Heart left ventricle (tissue), 16 donors: Measurements from ENCODE around the gene KIRREL3. TPM values are rescaled to one million over a fixed set of nuclear protein-coding genes. Genes with fewer than 3 reads are reported as not detected.

Experiments used
- ATAC-seq, 4 donors: fragments of 200-7000 bp; cut with Tn5 transposase; one replicate each; pipeline ENCODE4 v1.9.1; 2020 to 2022; ENCODE audit warnings: moderate library complexity in 4 of 4, mild to moderate bottlenecking in 3 of 4, moderate number of reproducible peaks in 1 of 4
- DNase-seq, 5 donors: peaks; one replicate each; pipeline ENCODE4 v3.0.0-alpha.2; 2020
- H3K27ac ChIP-seq, 12 donors: fragments of 200-600 bp; sonication (generic) in 4 of 12; one replicate each; pipeline versions ENCODE4 v1.5.0 to v1.8.0; 2016 to 2022; ENCODE audit warnings: mild to moderate bottlenecking in 2 of 12
- H3K27me3 ChIP-seq, 9 donors: fragments of 200-600 bp; sonication (generic) in 2 of 9; one replicate each; pipeline versions ENCODE4 v1.5.1 to v1.8.0; 2016 to 2022; ENCODE audit warnings: mild to moderate bottlenecking in 3 of 9
- H3K36me3 ChIP-seq, 9 donors: fragments of 200-600 bp; sonication (generic) in 2 of 9; one replicate each; pipeline versions ENCODE4 v1.5.0 to v1.8.0; 2018 to 2022; ENCODE audit warnings: mild to moderate bottlenecking in 2 of 9
- H3K4me1 ChIP-seq, 12 donors: fragments of 200-600 bp; sonication (generic) in 4 of 12; one replicate each; pipeline versions ENCODE4 v1.5.0 to v1.8.0; 2016 to 2022; ENCODE audit warnings: mild to moderate bottlenecking in 3 of 12
- H3K4me3 ChIP-seq, 12 donors: fragments of 200-600 bp; sonication (generic) in 4 of 12; one replicate each; pipeline versions ENCODE4 v1.5.0 to v1.8.0; 2017 to 2022; ENCODE audit warnings: mild to moderate bottlenecking in 9 of 12, moderate library complexity in 4 of 12
- H3K9me3 ChIP-seq, 12 donors: fragments of 200-600 bp; sonication (generic) in 4 of 12; one replicate each; pipeline versions ENCODE4 v1.5.0 to v1.8.0; 2016 to 2022; ENCODE audit warnings: mild to moderate bottlenecking in 1 of 12
- POLR2A ChIP-seq, 2 donors: fragments of 450-650 bp; IDR thresholded peaks; one replicate each; pipeline ENCODE4 v1.6.1; 2017; ENCODE audit warnings: antibody characterized with exemption in 2 of 2, mild to moderate bottlenecking in 2 of 2, moderate library complexity in 2 of 2
- WGBS, 4 donors: extraction: QIAGEN DNeasy Blood & Tissue Kit in 2 of 4; methylation state at CpG; one replicate each; pipeline versions ENCODE4 v1.1.5 to v1.1.7; 2013 to 2018; 5-methylcytosine and 5-hydroxymethylcytosine counted together
- intact Hi-C, 10 donors: fragments of 100-400 bp; cut with DNase I; formaldehyde crosslinking; loops; one replicate each; pipeline versions ENCODE4 v1.11.1 to v1.14.2; 2022
- polyA plus RNA-seq, 2 donors: library from polyadenylated mRNA; stranded (reverse); fragments of 200-250 nt; gene quantifications; one replicate each; pipeline ENCODE4 v1.2.3, GENCODE V29; 2013
- total RNA-seq, 9 donors: library from RNA; depleted of rRNA in 2 of 9; stranded (reverse); fragments of >200 nt in 2 of 9; fragmentation: NEBNext Ultra II Directional in 3 of 9; extraction: Animal tissue kit (Norgen Biotek cat#: 25700) in 3 of 9; gene quantifications; one replicate each; pipeline versions ENCODE4 v1.1.0 to v1.2.4, GENCODE V29; 2016 to 2023
- TF ChIP-seq, protein P1 (sequence below), 12 donors: fragments of 200-600 bp; sonication (generic) in 4 of 12; IDR thresholded peaks; one replicate each; pipeline versions ENCODE4 v1.5.0 to v1.8.0; 2018 to 2022; ENCODE audit warnings: antibody characterized with exemption in 12 of 12, mild to moderate bottlenecking in 5 of 12
- donor health status: ischemic (EF 13 %, LVEDD 7.1; RV severe dilation, severe dysfunction).
- donor health status: healthy with polysubstance abuse.
- donor health status: DM: no; HTN: yes; CAD: no.
- donor health status: DM: no; HTN: no; CAD: no.
- donor health status: ischemic (EF 25% LVEDD 6.9; RV normal size, moderate dysfunction).
- donor health status: ischemic (EF 25% LVEDD 5.7; RV mildly dilated, moderate dysfunction).
- donor health status: healthy.
- donor health status: DM: yes; HTN: yes; CAD: no.
- donor health status: ischemic (EF 35%, LVEDD 5.7; RV mildly dilated, moderate dysfunction).
- donor health status: nonischemic (EF 11% LVEDD 7.7; RV severe dilation, severe dysfunction).
- donor health status: DM: yes; HTN: yes; CAD: no.
- donor health status: PGD.
- donor health status: ischemic (EF 29% LVEDD 5.4; RV normal size, mild dysfunction).
- donor health status: nonischemic (EF 23%, LVEDD 6.1; RV moderate dilation, normal function).

The KIRREL3 gene
- total and polyA plus RNA-seq, 11 donors: 0.08 to 1.3 (median 0.27) TPM

DNA sequence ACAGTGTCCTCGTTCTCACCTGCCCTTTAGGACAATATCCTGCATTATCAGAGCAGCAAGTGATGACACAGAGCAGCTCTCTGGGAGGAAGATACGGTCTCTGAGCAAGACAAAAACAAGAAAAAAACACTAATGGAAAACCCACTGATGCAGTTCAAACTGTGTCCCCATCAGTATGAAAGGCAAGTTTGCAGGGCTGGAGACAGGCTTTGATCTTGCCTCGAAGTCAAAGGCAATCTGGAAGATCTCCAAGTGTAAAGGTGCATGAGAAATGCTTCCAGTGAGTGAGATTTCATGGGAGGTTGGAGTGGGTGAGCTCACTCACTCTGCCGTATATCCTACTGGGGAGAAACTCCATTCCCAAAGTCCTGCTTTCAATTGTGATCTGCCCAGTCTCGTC is 157.5 kb downstream of the KIRREL3 start:
- no peak overlapping the region for H3K4me3 ChIP-seq
- 60 to 82% (median 64%) methylated on average over 5 of the region's 5 CpGs for WGBS, 4 donors
- H3K36me3 ChIP-seq: no peaks in the 10 kb centered on the region
- H3K9me3 ChIP-seq: no peaks in the 10 kb centered on the region
- ATAC-seq (no peak), DNase-seq (no peak)
- intact Hi-C loops: no loop called here
- H3K27ac ChIP-seq: no peak overlapping the region
- TF ChIP-seq, protein P1, sequence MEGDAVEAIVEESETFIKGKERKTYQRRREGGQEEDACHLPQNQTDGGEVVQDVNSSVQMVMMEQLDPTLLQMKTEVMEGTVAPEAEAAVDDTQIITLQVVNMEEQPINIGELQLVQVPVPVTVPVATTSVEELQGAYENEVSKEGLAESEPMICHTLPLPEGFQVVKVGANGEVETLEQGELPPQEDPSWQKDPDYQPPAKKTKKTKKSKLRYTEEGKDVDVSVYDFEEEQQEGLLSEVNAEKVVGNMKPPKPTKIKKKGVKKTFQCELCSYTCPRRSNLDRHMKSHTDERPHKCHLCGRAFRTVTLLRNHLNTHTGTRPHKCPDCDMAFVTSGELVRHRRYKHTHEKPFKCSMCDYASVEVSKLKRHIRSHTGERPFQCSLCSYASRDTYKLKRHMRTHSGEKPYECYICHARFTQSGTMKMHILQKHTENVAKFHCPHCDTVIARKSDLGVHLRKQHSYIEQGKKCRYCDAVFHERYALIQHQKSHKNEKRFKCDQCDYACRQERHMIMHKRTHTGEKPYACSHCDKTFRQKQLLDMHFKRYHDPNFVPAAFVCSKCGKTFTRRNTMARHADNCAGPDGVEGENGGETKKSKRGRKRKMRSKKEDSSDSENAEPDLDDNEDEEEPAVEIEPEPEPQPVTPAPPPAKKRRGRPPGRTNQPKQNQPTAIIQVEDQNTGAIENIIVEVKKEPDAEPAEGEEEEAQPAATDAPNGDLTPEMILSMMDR (IDR thresholded peaks at IDR 0.05): no peak
- TF ChIP-seq POLR2A (IDR thresholded peaks at IDR 0.05): no peak
- peaks cover 0 to 6% (median 0%) of the 10 kb centered on the region in 9 donors for H3K27me3 ChIP-seq
- H3K4me1 ChIP-seq: no peaks in the 10 kb centered on the region

- no peak overlapping the region for H3K4me3 ChIP-seq
- no peaks in the 10 kb centered on the region for H3K36me3 ChIP-seq
- no peaks in the 10 kb centered on the region for H3K9me3 ChIP-seq
- H3K27me3 ChIP-seq: peaks cover 0 to 12% (median 0%) of the 10 kb centered on the region in 9 donors
- ATAC-seq (no peak), DNase-seq (no peak)
- no peak for TF ChIP-seq POLR2A (IDR thresholded peaks at IDR 0.05)
- TF ChIP-seq, protein P1 (IDR thresholded peaks at IDR 0.05): no peak
- intact Hi-C loops: no loop called here
- H3K27ac ChIP-seq: no peak overlapping the region
- WGBS, 4 donors: 73 to 84% (median 76%) methylated on average over 6 of the region's 6 CpGs
- no peaks in the 10 kb centered on the region for H3K4me1 ChIP-seq
Observed at GRCh38 chr11:126841999-126842398, 158.6 kb downstream of the KIRREL3 start.

DNA sequence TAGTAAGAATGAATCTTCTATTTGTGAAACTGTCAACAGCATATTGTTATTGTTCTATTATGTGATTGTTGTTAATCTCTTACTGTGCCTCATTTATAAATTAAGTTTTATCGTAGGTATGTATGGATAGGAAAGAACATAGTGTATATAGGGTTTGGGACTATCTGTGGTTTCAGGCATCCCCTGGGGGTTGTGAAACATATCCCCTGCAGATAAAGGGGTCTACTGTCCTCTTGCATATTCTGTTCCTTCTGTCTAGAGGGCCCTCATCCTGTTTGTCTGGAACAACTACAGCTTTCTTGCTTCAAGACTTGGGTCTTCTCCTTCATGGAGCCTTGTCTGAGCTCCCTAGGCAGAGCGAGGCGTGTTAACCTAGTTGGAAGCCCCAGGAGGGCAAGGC is 159.6 kb downstream of the KIRREL3 start:
- ATAC-seq: no peak
- H3K36me3 ChIP-seq: no peaks in the 10 kb centered on the region
- no peak overlapping the region for H3K27ac ChIP-seq
- no peaks in the 10 kb centered on the region for H3K4me1 ChIP-seq
- H3K27me3 ChIP-seq: peaks cover 0 to 13% (median 0%) of the 10 kb centered on the region in 9 donors
- no peak for DNase-seq
- no peaks in the 10 kb centered on the region for H3K9me3 ChIP-seq
- TF ChIP-seq, protein P1 (IDR thresholded peaks at IDR 0.05): no peak
- no peak for TF ChIP-seq POLR2A (IDR thresholded peaks at IDR 0.05)
- 84 to 96% (median 92%) methylated on average over 3 of the region's 3 CpGs for WGBS, 4 donors
- H3K4me3 ChIP-seq: no peak overlapping the region
- intact Hi-C loops: no loop called here

DNA sequence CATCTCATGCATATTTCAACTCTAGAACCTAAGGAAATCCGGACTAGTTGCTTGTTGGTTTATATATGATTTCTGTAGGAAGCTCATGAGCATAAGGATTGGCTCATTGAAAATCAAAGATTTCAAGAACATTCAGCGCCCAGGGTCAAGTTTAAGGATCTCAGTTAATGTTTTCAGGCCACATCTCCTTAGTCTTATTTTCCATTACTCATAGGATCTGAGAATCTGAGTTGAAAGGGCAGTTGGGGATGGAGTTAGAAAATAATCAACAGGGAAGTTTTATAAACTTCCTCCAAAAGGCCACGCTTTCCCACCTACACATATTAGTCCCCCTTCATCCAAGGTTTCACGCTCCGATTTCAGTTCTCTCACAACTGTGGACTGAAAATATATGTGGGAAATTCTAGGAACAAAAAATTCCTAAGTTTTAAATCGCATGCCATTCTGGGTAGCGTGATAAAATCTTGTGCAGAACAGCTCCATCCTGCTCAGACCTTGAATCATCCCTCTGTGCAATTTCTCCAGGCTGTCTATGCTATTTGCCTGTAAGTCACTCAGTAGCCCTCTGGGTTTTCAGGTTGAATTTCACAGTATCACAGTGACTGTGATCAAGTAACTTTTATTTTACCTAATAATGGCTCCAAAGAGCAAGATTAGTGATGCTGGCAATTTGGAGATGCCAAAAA is 160.2 kb downstream of the KIRREL3 start:
- DNase-seq: no peak
- no peak overlapping the region for H3K27ac ChIP-seq
- peaks cover 0 to 13% (median 0%) of the 10 kb centered on the region in 9 donors for H3K27me3 ChIP-seq
- TF ChIP-seq, protein P1 (IDR thresholded peaks at IDR 0.05): no peak
- TF ChIP-seq POLR2A (IDR thresholded peaks at IDR 0.05): no peak
- WGBS, 4 donors: 73 to 84% (median 81%) methylated on average over 7 of the region's 7 CpGs
- no peak overlapping the region for H3K4me3 ChIP-seq
- no peaks in the 10 kb centered on the region for H3K36me3 ChIP-seq
- intact Hi-C loops: no loop called here
- H3K9me3 ChIP-seq: no peaks in the 10 kb centered on the region
- no peaks in the 10 kb centered on the region for H3K4me1 ChIP-seq
- ATAC-seq: no peak
